ES-I3 (cell line): ENCODE measurements around the gene ASCC3.
"Not testable (repeated sequence)": the region's sequence is repeated elsewhere in the genome, so short reads cannot be mapped to it uniquely, and the experiment has no call there.

Source experiments
- H3K36me3 ChIP-seq: 2 replicates; pipeline ENCODE4 v1.6.1; 2013; ENCODE audit warnings: mild to moderate bottlenecking, low read length, control low read depth, moderate library complexity; ENCODE audit not compliant: insufficient read depth
- H3K4me1 ChIP-seq: 2 replicates; pipeline ENCODE4 v1.6.1; 2013; ENCODE audit warnings: mild to moderate bottlenecking, control low read depth, low read length; ENCODE audit not compliant: insufficient read depth
- H3K9ac ChIP-seq: 2 replicates; pipeline ENCODE4 v1.6.1; 2013; ENCODE audit warnings: low read depth, mild to moderate bottlenecking, low read length, moderate library complexity
- H3K9me3 ChIP-seq: 2 replicates; pipeline ENCODE4 v1.6.1; 2013; ENCODE audit warnings: mild to moderate bottlenecking, low read length, moderate library complexity; ENCODE audit not compliant: control insufficient read depth, insufficient read depth

The ASCC3 gene

DNA sequence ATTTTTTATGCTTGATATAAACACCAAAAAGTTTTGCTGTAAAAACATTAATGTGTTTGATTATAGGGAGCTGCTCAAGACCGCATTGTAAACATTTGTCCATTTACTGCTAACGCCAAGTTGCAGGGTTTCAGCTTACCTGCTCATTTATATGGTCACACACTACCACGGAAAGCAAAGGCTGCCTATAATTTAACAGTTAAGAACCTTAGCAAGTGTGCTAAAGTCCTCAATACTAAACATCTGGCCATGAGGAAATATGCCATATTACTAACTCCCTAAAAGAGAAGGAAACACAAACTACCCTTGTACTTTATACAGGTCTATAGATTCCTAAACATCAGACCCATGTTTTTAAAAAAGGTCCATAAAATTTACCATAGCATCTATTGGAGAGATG, 129.5 kb downstream of the ASCC3 start:
- Histone ChIP-seq H3K36me3 (no peaks in the 10 kb centered on the region; the same call in none of the 2 replicates), H3K9ac (no peak overlapping the region), H3K9me3 (no peaks in the 10 kb centered on the region), H3K4me1 (no peaks in the 10 kb centered on the region)

- Histone ChIP-seq H3K36me3 (no peaks in the 10 kb centered on the region; the same call in 1 of the 2 replicates), H3K9ac (no peak overlapping the region), H3K9me3 (no peaks in the 10 kb centered on the region; the same call in 1 of the 2 replicates), H3K4me1 (no peaks in the 10 kb centered on the region)
Observed at GRCh38 chr6:100745419-100746041, 135.6 kb downstream of the ASCC3 start.

GRCh38 chr6:100740439-100740838, 140.7 kb downstream of the ASCC3 start:
- Histone ChIP-seq H3K36me3 (no peaks in the 10 kb centered on the region), H3K9ac (no peak overlapping the region), H3K4me1 (no peaks in the 10 kb centered on the region), H3K9me3 (no peaks in the 10 kb centered on the region; the same call in 1 of the 2 replicates)

DNA sequence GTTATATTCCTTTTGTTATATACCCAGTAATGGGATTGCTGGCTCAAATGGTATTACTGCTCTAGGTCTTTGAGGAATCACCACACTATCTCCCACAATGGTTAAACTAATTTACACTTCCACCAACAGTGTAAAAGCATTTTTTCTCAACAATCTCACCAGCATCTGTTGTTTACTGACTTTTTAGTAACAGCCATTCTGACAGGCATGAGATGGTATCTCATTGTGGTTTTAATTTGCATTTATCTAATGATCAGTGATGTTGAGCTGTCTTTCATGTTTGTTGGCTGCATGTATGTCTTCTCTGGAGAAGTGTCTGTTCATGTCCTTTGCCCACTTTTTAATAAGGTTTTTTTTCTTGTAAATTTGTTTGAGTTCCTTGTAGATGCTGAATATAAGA, 143.4 kb downstream of the ASCC3 start:
- H3K4me1 ChIP-seq, H3K9me3 ChIP-seq, H3K9ac ChIP-seq, H3K36me3 ChIP-seq: not testable (repeated sequence)

GRCh38 chr6:100731411-100731810, 149.7 kb downstream of the ASCC3 start:
- H3K9ac ChIP-seq = no peak overlapping the region
- no peaks in the 10 kb centered on the region for H3K4me1 ChIP-seq
- no peaks in the 10 kb centered on the region for H3K36me3 ChIP-seq
- H3K9me3 ChIP-seq = no peaks in the 10 kb centered on the region

- Histone ChIP-seq H3K36me3 (no peaks in the 10 kb centered on the region), H3K4me1 (no peaks in the 10 kb centered on the region), H3K9ac (no peak overlapping the region), H3K9me3 (no peaks in the 10 kb centered on the region)
Observed at GRCh38 chr6:100730001-100730980, 150.8 kb downstream of the ASCC3 start.

- H3K9me3 ChIP-seq = no peaks in the 10 kb centered on the region
Observed at GRCh38 chr6:100726666-100727065, 154.5 kb downstream of the ASCC3 start.

DNA sequence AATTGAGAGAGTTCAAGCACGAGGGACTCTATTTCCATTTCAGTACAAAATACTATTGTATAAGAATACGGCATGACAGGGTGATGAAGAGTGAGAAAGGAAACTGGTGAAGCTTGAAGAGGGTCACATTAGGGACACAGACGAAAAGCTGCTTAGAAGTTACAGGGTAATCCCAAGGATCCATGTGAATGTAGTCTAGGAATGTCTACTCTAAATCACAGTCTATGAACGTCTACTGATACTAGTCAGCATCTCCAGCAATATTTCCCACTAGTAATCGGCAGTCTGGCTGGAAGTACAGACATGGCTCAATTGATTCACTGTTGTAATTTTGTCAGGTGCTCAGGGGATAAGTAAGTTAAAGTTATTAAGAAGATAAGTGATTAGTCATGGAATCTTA, 156.4 kb downstream of the ASCC3 start:
- H3K9ac ChIP-seq = no peak overlapping the region
- H3K36me3 ChIP-seq = no peaks in the 10 kb centered on the region; the same call in 1 of the 2 replicates
- no peaks in the 10 kb centered on the region for H3K4me1 ChIP-seq
- no peaks in the 10 kb centered on the region for H3K9me3 ChIP-seq

More at GRCh38 chr6:100726666-100727065, 154.5 kb downstream of the ASCC3 start:
- no peaks in the 10 kb centered on the region for H3K36me3 ChIP-seq
- no peak overlapping the region for H3K9ac ChIP-seq
- H3K4me1 ChIP-seq = no peaks in the 10 kb centered on the region

DNA sequence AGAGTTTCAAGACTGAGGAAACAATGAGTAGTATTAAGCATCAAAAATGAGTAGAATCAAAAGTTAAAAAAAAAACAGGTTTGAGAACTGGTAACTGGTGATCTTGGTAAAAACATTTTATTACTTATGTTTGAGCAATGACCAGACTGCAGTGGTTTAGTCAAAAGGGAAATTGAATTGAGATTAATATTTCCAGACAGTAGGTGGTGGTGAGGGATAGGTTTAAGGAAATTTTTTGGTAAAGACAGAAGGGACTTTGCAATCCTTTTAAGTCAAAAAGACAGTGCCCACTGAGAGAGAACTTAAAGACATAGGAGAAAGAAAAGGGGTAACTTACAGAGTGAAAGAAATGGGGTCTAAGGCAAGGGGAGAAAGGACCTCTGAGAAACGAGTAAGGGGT, 156.9 kb downstream of the ASCC3 start:
- H3K4me1 ChIP-seq = no peaks in the 10 kb centered on the region
- no peaks in the 10 kb centered on the region; the same call in 1 of the 2 replicates for H3K36me3 ChIP-seq
- H3K9me3 ChIP-seq = no peaks in the 10 kb centered on the region
- H3K9ac ChIP-seq = no peak overlapping the region

DNA sequence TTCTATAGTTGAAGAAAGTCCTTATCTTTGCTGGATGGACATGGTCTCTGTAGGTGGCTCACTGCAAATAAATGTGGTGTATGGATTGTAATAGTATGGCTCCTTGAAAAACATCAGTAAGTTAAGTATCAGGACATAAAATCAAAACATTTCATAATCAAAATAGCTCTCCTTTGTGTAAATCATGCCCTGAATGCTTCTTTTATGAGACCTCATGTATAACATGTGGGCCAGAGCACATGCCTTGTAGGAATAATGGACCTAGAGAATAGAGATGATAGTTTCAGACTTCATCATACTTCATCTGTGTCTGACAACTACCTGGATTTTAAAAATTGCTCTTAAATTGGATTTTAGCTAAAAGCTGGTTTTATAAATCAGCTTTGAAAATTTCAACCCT, 159.9 kb downstream of the ASCC3 start:
- no peak overlapping the region for H3K9ac ChIP-seq
- H3K4me1 ChIP-seq = no peaks in the 10 kb centered on the region
- no peaks in the 10 kb centered on the region for H3K9me3 ChIP-seq

DNA sequence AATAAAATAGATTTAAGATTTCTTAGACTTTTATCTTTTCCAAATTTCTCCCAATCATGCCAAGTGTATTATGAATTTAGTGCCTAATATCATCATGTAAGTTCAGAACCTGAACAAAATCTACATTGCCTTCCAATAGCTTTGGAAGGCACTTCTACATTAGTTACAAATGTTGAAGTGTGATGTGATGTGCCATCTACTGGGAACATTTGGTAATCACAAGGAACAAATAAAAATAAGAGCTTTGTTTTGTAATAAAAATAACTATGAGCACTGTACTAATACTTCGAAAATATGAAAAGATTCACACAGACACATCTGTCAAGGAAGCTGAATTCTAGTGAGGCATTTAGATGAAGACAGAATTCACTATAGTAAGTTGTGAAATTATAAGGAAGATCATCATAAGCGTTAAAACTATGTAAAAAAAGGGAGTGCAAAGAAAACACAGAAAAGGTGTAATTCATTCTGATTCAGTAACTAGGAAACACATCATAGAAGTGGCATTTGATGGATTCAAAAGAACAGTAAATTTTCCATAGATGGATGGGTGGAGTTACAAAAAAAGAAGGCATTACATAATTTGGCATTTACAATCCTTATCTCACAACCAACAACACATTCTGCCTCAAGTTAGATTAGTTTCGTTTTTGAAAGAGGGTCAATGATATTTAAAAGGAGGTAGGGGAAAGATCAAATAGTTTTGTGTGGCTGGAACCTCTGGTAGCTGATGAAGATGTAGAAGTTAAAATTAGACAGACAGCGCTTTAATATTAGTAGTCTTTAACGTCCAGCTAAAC, 161.0 kb downstream of the ASCC3 start:
- Histone ChIP-seq H3K9ac (no peak overlapping the region), H3K4me1 (no peaks in the 10 kb centered on the region), H3K36me3 (no peaks in the 10 kb centered on the region; the same call in none of the 2 replicates), H3K9me3 (no peaks in the 10 kb centered on the region)

More for the DNA sequence above, 159.9 kb downstream of the ASCC3 start:
- H3K36me3 ChIP-seq = no peaks in the 10 kb centered on the region; the same call in none of the 2 replicates

DNA sequence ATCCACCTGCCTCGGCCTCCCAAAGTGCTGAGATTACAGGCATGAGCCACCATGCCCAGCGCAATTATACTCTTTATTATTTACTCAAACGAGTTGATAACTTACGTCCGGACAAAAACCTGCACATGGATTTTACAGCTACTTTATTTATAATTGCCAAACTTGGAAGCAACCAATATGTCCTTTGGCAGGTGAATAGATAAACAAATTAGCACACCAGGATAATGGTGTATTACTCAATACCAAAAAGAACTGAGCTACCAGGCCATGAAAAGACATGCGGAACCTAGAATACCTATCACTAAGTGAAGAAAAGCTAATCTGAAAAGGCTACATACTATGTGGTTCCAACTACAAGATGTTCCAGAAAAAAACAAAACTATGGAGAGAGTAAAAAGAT, 168.1 kb downstream of the ASCC3 start:
- H3K9me3 ChIP-seq = no peaks in the 10 kb centered on the region
- no peak overlapping the region for H3K9ac ChIP-seq
- H3K36me3 ChIP-seq = no peaks in the 10 kb centered on the region; the same call in 1 of the 2 replicates
- H3K4me1 ChIP-seq = no peaks in the 10 kb centered on the region

- no peaks in the 10 kb centered on the region for H3K4me1 ChIP-seq
- H3K9ac ChIP-seq = no peak overlapping the region
- peaks cover 9% of the 10 kb centered on the region for H3K9me3 ChIP-seq
- no peaks in the 10 kb centered on the region; the same call in 1 of the 2 replicates for H3K36me3 ChIP-seq
Observed at GRCh38 chr6:100706491-100706890, 174.6 kb downstream of the ASCC3 start.

- Histone ChIP-seq H3K4me1 (no peaks in the 10 kb centered on the region), H3K36me3 (no peaks in the 10 kb centered on the region; the same call in 1 of the 2 replicates), H3K9ac (no peak overlapping the region), H3K9me3 (peaks cover 16% of the 10 kb centered on the region)
Observed at GRCh38 chr6:100704961-100705360, 176.2 kb downstream of the ASCC3 start.
